Activated T-helper 1 cell treated with Interleukin-2 at 50 U/mL for 16 hours (primary cell): ENCODE data around the gene SIRPB2.

ENCODE experiments used
- DNase-seq: peaks from one replicate; pipeline ENCODE4 v3.0.0-alpha.2; 2020; ENCODE audit warnings: low read depth

The SIRPB2 gene

GRCh38 chr20:1471242-1471641, 20.0 kb downstream of the SIRPB2 start:
- DNase-seq = no peak

DNA sequence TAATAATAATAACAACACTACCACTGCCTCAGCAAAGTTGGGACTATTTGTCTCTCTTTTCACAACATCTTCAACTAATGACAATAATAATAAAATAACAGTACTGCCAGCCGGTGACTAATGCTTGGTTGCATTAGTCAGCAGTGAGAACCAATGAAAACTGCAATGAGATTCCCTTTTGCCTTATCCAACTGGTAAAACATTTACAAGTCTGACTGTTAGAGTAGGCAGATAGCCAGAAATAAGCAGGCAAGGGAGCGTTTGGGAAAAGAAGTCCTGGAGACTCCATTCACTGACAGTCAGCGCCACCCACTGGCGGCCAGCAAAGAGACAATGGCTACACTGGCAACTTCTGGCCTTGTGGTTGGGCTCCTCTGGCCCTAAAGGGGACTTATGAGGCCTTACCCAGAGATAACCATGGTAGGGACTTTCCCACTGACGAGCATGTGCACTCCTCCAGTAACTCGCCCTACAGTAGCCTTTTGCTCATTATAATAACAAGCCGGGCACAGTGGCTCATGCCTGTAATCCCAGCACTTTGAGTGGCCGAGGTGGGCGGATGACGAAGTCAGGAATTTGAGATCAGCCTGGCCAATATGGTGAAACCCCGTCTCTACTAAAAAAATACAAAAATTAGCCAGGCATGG, 21.2 kb downstream of the SIRPB2 start:
- DNase-seq = no peak

- no peak for DNase-seq
Measured at GRCh38 chr20:1469306-1469905, 21.8 kb downstream of the SIRPB2 start.

DNA sequence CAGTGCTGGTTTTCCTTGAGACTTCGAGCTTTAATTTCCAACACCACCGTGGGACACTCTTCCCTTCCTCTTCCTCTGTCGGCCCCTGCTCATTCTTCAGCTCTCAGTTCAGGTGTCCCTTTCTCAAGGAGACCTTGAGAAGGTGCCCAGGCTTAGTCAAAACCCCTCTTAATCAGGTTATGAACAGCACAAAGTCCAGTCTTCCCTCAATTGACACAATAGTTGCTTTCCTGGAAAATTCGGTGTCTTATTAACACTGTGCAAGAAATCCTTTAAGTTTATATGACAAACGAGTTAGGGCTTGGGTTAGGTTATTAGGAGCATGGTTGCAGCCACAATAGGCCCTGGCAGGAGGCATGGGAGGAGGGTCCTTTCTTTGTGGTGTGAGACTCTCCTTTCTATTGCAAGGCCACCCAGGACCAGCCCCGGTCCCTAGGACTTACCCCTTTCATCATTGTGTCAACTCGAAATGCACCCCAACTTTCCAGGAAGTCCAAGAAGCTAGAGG, 23.0 kb downstream of the SIRPB2 start:
- DNase-seq = no peak

DNA sequence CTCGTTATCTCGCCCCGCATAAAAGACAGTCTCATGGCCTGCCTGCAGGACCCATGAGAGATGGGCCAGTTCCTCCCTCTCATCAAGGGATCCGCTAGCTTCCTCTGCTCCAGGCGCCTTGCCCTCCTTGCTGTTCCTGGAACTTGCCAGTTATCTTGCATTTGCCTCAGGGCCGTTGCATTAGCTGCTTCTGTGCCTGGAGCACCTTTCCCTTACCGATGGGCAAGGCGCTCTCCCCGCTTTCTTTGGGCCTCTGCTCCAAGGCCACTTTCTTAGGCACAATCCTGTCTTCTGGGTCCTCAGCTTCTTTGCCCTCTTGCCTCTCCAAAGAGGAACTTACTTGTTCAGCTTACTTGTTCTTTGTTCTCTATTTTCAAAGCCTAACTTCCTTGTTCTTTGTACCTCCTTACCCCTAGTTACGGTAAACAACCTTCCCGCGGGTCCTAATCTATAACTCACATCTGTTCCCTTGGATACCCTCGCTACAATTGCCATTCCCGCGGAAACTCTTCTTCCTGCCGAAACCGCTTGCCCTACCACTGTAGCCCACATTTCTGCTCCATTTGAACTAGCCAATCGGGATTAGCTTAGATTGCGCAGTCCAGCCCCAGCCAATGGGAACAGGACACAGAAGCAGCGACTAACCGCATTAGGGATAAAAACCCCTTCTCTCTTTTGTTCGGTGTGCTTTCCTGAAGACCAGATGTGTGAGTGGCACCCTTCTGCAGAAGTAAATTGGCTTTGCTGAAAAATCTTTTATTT, 23.7 kb downstream of the SIRPB2 start:
- DNase-seq = no peak

DNA sequence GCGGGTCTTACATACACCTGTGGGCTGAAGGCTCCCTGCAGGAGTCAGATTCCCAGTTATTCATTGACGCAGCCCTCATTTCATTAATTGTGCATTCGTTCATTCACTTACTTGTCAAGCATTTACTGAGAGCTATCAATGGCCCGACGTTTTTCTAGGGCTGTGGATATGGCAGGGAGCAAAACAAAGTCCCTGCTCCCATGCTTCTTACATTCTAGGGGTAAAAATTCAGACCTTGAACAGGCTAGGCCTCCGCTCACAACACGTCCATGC, 24.2 kb downstream of the SIRPB2 start:
- DNase-seq = no peak

DNA sequence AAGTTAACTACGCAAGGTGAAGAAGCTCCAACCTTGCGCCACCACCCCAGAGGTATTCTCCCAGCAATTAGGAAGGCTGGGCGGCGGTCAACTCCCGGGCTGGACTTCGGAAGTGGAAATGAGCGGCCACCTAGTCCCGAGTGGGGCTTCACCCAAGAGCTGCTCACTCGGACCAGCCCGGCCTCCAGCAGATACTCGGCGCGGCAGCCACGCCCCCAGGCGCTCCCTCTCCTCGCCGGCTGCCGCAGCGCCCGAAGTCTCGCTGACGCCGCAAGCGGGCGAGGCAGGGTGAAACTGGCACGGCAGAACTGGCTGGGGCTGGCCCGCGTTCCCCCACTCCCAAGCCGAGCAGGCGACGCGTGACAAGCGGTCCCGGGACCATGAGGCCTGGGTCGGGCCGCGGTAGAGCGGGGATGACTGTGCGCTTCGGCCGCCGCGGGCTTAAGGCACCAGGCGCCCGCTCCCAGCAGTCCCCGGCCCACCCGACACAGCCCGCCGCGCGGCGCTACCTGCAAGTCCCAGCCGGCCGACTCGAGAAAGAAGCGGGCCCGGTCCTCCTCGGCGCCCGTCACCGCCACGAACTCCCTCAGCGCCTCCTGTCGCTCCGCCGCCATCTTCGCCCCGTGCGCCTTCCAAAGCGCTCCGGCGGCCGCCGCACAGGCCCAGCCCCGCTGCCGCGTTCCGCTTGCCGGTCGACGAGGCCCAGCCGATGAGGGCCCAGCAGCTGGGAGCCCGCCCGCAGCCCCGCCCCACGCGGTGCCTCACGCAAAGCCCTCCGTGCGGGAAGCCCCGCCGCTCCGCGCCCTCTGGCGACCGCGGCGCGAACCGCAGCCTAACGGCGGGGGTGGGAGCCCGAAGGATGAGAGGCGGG, 24.8 kb downstream of the SIRPB2 start, which contains the start of gene NSFL1C:
NSFL1C (minus strand) TSS at position 639 of the 871 bp plus-strand sequence; CDS start at position 614, 25 bp downstream.
- DNase-seq = peak; percentile 98

DNA sequence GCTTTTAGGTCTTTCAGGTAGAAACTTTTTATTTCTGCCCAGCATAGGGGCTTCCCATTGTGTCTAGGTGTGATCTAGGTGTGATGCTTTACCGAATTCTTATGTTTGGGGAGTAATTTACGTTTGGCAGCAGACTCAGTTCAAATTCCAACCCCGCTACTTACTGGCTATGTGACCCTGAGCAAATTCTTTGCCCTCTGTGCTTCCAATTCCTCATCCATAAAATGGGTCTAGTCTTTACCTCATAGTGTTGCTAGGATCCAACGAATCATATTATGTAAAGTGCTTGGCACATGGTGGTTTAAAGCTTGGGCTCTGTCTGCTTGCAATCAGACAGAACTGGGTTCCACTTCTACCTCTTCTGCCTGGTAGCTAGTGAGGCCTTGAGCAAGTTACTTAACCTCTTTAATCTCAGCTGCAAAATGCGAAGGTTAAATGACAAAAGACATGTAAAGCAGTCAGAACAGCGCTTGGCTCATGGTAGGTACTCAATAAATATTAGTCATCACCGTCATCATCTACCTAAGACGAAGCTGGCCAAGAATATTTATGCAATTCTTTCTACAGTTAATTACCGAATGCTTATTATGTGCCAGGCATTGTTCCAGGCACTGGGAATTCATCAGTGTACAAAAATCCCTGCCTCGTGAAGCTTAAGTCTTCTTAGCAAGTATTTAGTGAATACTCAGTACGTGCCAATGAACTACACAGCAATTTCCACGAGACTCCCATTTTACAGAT, 25.6 kb downstream of the SIRPB2 start:
- no peak for DNase-seq

DNA sequence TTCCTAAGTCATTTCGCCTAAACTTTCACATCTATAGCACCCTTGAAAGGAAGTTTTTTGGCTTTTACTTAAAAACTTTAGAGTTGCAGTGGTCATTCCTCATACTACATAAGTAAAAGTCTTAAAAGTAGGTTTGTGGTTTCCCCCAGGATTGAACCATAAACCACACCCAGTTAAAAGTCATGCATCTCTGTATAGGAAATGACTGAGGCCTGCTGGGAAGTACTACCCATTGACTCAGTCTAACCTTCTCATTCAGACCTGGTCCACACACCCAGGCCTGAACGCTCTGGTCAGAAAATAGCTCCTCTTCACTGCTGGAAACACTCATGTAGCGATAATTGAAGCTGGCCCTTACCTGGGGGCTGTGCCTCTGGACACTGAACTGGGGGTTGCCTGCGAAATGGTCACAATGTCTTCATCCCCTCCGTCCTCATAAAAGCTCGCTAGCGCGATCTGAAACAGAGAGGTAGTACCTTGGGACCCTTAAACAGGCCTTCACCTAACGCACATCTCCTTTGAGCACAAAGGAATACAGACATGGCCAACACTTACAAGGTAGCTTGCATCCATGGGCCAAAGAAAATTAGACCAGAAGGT, 27.1 kb downstream of the SIRPB2 start:
- no peak for DNase-seq

DNA sequence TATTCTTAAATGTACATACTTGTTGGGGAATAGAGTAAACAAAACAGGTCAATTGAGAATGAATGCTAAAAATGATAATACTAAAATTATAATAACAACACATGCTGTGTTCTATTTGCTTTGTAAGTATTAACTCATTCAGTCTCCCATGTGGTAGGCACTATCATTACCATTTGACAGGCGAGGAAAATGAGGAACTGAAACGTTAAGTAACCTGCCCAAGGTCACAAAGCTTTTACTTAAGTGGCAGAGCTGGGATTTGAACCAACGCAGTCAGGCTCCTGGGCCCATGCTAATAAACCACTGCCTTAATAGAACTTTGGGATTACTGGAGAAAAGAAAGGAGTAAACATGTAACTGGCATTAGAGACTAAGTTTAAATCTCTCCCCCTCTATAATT, 28.4 kb downstream of the SIRPB2 start:
- DNase-seq = no peak

DNA sequence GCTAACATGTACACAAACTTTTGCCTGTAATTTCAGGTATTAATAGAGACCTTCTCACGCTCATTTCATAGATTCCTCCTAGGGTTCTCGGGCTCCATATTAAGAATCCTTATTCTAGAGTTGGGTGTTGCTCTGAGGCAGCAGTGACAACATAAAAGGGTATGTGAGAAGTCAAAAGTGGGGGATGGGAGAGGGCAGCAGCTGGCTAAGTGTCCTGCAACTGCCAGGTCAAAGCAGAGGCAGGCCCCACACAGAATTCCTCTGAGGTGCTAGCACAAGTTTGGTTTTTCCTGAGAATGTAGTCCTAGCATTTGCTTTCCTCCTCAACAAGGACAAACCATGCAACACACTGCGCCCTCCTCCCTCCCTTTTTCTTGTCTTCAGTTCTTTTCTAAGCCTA, 29.2 kb downstream of the SIRPB2 start:
- DNase-seq = no peak

GRCh38 chr20:1460275-1460674, 30.9 kb downstream of the SIRPB2 start:
- no peak for DNase-seq

GRCh38 chr20:1457992-1458391, 33.2 kb downstream of the SIRPB2 start:
- DNase-seq = no peak

DNA sequence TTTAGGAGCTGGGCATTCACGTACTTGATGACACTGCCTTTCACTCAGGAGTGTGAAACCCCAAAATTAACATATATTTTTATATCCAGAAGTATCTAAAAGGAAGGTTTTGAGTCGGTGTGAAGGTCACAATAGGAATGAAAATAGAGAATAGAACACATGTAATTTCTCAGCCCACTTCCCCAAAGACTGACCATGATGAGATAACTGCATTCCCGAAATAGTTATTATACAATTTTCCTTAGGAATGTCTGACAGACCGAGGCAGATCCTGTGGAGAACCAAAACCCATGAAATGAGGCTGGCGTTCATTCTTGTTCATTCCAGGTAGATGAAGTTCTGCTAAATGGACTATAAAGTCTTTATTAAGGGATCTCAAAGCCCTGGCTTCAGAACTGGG, 34.9 kb downstream of the SIRPB2 start:
- no peak for DNase-seq

DNA sequence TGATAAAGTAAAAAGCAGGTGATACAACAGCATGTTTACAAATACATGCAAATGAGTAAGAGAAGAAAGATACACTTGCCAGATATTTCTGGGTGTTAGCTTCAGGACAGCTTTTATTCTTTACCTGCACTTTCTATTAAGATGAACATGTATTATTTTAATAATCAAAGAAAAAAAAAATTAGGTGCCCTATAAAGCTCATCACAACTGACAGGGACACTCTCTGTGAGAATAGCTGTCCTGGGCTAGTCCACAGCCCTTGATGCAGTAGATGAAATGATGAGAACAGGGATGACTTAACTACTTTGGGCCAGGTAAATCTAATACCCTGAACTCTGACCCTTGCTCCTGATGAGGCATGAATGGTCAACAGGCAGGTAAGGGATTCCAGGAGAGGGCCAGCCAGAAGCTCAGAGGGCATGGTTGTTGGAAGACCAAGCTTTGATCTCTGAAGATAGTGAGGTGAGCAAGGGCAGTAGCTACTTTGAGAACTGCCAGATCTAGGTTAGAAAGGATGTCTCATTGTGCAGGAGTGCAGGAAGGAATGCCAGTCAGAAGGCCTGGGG, 40.2 kb downstream of the SIRPB2 start:
- no peak for DNase-seq

DNA sequence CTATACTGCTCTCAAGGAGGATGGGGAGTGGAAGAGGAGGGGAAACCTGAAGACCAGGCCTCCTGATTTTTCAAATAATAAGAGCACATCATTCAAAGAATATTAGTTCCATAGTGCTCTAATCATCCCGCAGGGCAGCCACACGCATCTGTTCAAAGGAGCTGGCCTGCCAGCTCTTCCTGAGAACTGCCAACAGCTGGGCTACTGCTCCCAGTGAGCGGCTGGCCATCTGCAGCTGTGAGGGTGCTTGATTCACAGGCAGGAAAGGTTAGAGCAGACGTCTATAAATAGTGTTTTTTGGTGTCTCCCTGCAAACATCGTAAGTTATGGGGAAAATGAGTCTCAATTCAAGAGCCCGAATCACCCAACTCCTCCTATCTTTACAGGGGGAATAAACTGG, 41.9 kb downstream of the SIRPB2 start:
- no peak for DNase-seq

GRCh38 chr20:1448081-1448620, 43.1 kb downstream of the SIRPB2 start:
- no peak for DNase-seq

GRCh38 chr20:1446536-1446935, 44.7 kb downstream of the SIRPB2 start:
- DNase-seq = no peak

- no peak for DNase-seq
Measured at GRCh38 chr20:1443085-1443484, 48.1 kb downstream of the SIRPB2 start.

- no peak for DNase-seq
Measured at GRCh38 chr20:1442304-1442703, 48.9 kb downstream of the SIRPB2 start.

GRCh38 chr20:1441133-1441532, 50.1 kb downstream of the SIRPB2 start:
- DNase-seq = no peak
